Lung (tissue), 12 donors: ENCODE measurements around the gene FOXP3. TPM values are rescaled to one million over a fixed set of nuclear protein-coding genes. Genes with fewer than 3 reads are reported as not detected.

Experiments
- ATAC-seq: fragments of 200-7000 bp; cut with Tn5 transposase; one replicate; pipeline ENCODE4 v1.9.1; 2020; ENCODE audit warnings: moderate number of reproducible peaks; ENCODE audit not compliant: insufficient read depth, low FRiP score
- DNase-seq, 3 donors: peaks; one replicate each; pipeline ENCODE4 v3.0.0-alpha.2; 2013 to 2017
- H3K27ac ChIP-seq, 2 donors: one replicate each; pipeline ENCODE4 v1.5.1; 2013; ENCODE audit warnings: mild to moderate bottlenecking in 2 of 2, moderate library complexity in 2 of 2, control low read depth in 1 of 2, inconsistent platforms in 1 of 2, low read depth in 1 of 2, low read length in 1 of 2
- H3K27me3 ChIP-seq, 3 donors: one replicate each; pipeline ENCODE4 v1.5.1; 2013; ENCODE audit warnings: low read length in 2 of 3; ENCODE audit not compliant: control insufficient read depth in 3 of 3, insufficient read depth in 3 of 3
- H3K36me3 ChIP-seq, 4 donors: one replicate each; pipeline ENCODE4 v1.5.1; 2013; ENCODE audit warnings: low read length in 4 of 4, mild to moderate bottlenecking in 1 of 4, moderate library complexity in 1 of 4; ENCODE audit not compliant: control insufficient read depth in 4 of 4, insufficient read depth in 4 of 4
- H3K4me1 ChIP-seq, 5 donors: one replicate each; pipeline ENCODE4 v1.5.1; 2013; ENCODE audit warnings: low read length in 5 of 5, mild to moderate bottlenecking in 2 of 5, moderate library complexity in 1 of 5; ENCODE audit not compliant: control insufficient read depth in 5 of 5, insufficient read depth in 5 of 5
- H3K4me3 ChIP-seq: one replicate; pipeline ENCODE4 v1.5.1; 2013; ENCODE audit warnings: mild to moderate bottlenecking, control low read depth, moderate library complexity
- H3K9ac ChIP-seq, 2 donors: one replicate each; pipeline ENCODE4 v1.5.1; 2013; ENCODE audit warnings: low read length in 2 of 2, control low read depth in 1 of 2; ENCODE audit not compliant: insufficient read depth in 1 of 2
- H3K9me3 ChIP-seq, 4 donors: one replicate each; pipeline ENCODE4 v1.5.1; 2013; ENCODE audit warnings: low read length in 3 of 4, mild to moderate bottlenecking in 1 of 4, moderate library complexity in 1 of 4; ENCODE audit not compliant: control insufficient read depth in 4 of 4, insufficient read depth in 3 of 4
- WGBS, 2 donors: extraction: QIAGEN DNeasy Blood & Tissue Kit; methylation state at CpG; one replicate each; pipeline ENCODE4 v1.1.7; 2013; 5-methylcytosine and 5-hydroxymethylcytosine counted together
- polyA plus RNA-seq, 2 donors: library from polyadenylated mRNA; stranded (reverse); fragments of 200-250 nt; gene quantifications; one replicate each; pipeline ENCODE4 v1.2.1, GENCODE V29; 2013
- total RNA-seq, 2 donors: library from RNA; depleted of rRNA in 1 of 2; stranded (reverse); fragments of >200 nt in 1 of 2; gene quantifications; one replicate each; pipeline ENCODE4 v1.2.1, GENCODE V29; 2014 to 2021
- TF ChIP-seq, protein P1 (sequence below): IDR thresholded peaks from 2 replicates; pipeline ENCODE4 v1.5.1; 2012; ENCODE audit warnings: mild to moderate bottlenecking; ENCODE audit errors: control extremely low read depth, extremely low read depth
- donor health status: control.
- donor health status: control.
- donor health status: Bipolar disorder and iron deficiency.
- donor health status: healthy.
- donor health status: DM: yes; HTN: yes; CAD: no.

The FOXP3 gene
- total and polyA plus RNA-seq, 4 donors = 0.12 to 1.4 (median 0.48) TPM

DNA sequence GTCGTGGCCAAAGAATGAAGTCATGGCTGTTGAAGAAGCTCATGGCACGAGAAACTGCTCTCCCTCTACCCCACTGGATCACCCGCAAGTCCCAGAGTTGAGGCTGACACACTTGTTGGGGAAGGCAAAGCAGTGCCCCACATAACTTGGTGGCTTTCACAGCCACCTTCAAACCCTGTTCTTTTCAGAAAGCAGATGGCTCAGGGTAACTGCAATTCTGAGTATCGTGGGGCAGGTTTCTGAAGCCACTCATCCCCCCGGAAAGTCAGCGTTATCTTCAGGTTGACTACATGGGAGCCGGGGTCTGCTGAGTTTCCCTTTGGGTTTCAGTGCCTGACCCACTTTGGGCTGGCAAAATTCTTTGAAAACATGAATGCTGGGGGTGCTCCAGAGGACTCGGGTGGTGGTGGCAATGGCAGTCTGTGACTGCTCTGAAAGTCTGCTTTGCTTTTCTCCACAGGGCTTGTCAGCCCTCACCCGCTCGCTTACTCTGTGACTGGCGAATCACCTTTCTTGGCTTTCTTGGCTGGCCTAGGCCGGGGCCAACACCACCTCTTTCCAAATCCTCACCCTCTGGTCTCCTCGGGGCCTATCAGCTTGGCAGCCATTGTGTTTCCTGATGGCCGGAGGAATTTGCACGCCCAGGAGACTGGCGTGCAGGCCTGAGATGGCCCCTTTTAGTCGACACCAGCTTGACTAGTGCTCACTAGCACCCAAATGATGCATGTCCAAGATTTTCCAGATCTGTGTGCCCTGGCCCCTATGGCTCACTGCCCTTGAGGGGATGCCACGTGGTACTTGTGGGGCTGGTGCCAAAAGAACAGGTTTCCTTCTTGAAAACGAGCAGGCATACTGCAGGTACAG is 12.4 kb upstream of the FOXP3 start:
- Histone ChIP-seq H3K4me1 (peaks cover 0 to 6% (median 4%) of the 10 kb centered on the region in 5 donors), H3K4me3 (no peak overlapping the region), H3K27me3 (no peaks in the 10 kb centered on the region), H3K9me3 (no peaks in the 10 kb centered on the region), H3K27ac (no peak overlapping the region), H3K36me3 (no peaks in the 10 kb centered on the region), H3K9ac (no peak overlapping the region)
- TF ChIP-seq, protein P1, sequence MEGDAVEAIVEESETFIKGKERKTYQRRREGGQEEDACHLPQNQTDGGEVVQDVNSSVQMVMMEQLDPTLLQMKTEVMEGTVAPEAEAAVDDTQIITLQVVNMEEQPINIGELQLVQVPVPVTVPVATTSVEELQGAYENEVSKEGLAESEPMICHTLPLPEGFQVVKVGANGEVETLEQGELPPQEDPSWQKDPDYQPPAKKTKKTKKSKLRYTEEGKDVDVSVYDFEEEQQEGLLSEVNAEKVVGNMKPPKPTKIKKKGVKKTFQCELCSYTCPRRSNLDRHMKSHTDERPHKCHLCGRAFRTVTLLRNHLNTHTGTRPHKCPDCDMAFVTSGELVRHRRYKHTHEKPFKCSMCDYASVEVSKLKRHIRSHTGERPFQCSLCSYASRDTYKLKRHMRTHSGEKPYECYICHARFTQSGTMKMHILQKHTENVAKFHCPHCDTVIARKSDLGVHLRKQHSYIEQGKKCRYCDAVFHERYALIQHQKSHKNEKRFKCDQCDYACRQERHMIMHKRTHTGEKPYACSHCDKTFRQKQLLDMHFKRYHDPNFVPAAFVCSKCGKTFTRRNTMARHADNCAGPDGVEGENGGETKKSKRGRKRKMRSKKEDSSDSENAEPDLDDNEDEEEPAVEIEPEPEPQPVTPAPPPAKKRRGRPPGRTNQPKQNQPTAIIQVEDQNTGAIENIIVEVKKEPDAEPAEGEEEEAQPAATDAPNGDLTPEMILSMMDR = no peak
- WGBS, 2 donors = 70 to 84% methylated on average over 18 to 19 of the region's 19 CpGs
- ATAC-seq (no peak), DNase-seq (peak in 1 of 3 donors; percentile 25)

- Histone ChIP-seq H3K9ac (no peak overlapping the region), H3K9me3 (no peaks in the 10 kb centered on the region), H3K27ac (no peak overlapping the region), H3K27me3 (no peaks in the 10 kb centered on the region), H3K4me3 (no peak overlapping the region), H3K4me1 (peaks cover 0 to 6% (median 4%) of the 10 kb centered on the region in 5 donors), H3K36me3 (no peaks in the 10 kb centered on the region)
- 66 to 79% methylated on average over 1 of the region's 1 CpG for WGBS, 2 donors
- no peak for DNase-seq
- ATAC-seq = no peak
- TF ChIP-seq, protein P1 = no peak
Observed at GRCh38 chrX:49276207-49276606, 11.7 kb upstream of the FOXP3 start.

DNA sequence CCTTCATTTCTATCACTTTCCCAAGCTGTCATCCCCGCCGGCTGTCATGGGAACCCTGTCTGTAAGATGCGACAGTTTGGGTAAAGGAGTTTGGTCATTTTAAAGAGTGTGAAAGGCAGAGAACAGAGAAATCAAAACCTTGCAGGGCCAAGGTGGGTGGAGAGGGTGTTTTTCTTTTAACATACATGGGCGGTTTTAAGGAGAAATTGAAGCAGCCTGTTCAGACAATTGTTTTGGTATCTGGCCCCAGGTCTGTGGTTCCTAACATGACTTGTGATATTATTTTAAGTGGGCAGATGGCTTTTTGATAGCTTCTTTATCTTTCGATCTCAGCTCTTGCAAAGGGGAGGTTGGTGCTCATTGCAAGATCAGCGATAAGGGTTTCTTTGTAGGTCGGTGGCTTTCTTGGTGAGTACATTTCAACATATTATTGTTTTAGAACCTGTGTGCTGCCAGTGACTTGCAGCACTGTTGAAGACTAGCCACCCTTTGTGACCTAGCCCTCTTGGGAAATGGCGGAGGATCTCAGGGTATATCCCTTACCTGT is 8.7 kb upstream of the FOXP3 start:
- Histone ChIP-seq H3K4me3 (no peak overlapping the region), H3K9ac (no peak overlapping the region), H3K36me3 (no peaks in the 10 kb centered on the region), H3K4me1 (peaks cover 0 to 11% (median 6%) of the 10 kb centered on the region in 5 donors), H3K9me3 (peaks cover 0 to 3% (median 0%) of the 10 kb centered on the region in 4 donors), H3K27me3 (no peaks in the 10 kb centered on the region), H3K27ac (no peak overlapping the region)
- TF ChIP-seq, protein P1 = no peak
- 56 to 77% methylated on average over 8 of the region's 8 CpGs for WGBS, 2 donors
- ATAC-seq = no peak
- DNase-seq = no peak
